Measurements from ENCODE around the gene KIF21B. TPM values are rescaled to one million over a fixed set of nuclear protein-coding genes. Genes with fewer than 3 reads are reported as not detected.
A peak's percentile ranks its signal among the peaks of the same experiment; 100 is the strongest.

KIF21B gene
- total and polyA plus RNA-seq, 9 of the 15 experiments (the other 6 are each of a cell fraction or from before 2014, with no cell fraction given), result 0.46 to 13.4 (median 5.9) TPM

DNA sequence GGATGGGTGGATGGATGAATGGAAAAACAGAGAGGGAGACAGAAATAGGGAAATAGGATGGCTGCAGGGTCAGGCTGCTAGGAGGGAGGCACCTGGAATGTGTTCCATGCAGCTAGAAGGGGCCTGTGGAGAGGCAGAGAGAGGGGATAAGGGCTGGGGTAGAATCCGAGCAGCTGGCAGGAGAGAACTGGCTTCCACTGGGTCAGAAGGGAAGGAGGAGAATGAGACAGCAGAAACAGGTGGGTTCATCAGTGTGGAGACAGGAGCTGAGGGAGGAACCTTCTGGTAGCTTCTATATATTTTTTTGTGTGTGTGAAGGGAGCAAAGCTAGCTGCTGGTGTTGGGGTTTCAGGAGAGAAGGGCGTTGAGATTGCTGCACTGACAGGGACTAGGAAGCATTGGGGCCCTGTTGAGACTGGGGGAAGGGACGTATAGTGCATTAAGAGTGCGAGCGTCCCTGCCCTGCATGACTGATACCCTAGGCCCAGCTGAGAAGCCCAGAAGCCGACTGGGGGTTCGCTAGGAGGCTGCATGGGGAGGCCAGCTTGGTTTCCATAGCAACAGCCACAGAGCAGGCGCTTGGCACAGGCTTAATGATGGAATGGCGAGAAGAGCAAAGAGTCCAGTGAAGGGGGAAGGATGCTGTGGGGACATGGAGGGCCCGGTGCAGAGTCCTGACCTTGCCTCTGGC is 14.8 kb upstream of the KIF21B start:
- Histone ChIP-seq H3K36me3 (ENCODE audit: control insufficient read depth, insufficient read depth, low read length) (no peaks in the 10 kb centered on the region), H3K9me1 (ENCODE audit: control insufficient read depth, insufficient read depth, low read length) (no peaks in the 10 kb centered on the region), H3K9ac (ENCODE audit: insufficient read depth in 1 of 2, low read depth in 2 of 2, low read length in 2 of 2) (no peak overlapping the region), H3K27ac (ENCODE audit: extremely low read depth, low read depth, low read length) (no peak overlapping the region), H3K27me3 (ENCODE audit: control insufficient read depth in 2 of 2, insufficient read depth in 2 of 2, low read length in 2 of 2) (peaks cover 9 to 24% of the 10 kb centered on the region in 2 experiments), H3K9me3 (replicated peaks; ENCODE audit: control insufficient read depth, insufficient read depth, low read depth, low read length) (no peaks in the 10 kb centered on the region), H3K4me2 (ENCODE audit: insufficient read depth, low read length) (no peak overlapping the region), H4K20me1 (replicated peaks; ENCODE audit: control insufficient read depth, insufficient read depth, low read length) (0 out of 2 replicates have a peak, but pooled peaks cover 3% of the 10 kb centered on the region), H3K4me3 (no peak overlapping the region), H2AFZ (ENCODE audit: low read depth, low read length) (no peak overlapping the region), H3K4me1 (replicated peaks in 1 of 2; ENCODE audit: control insufficient read depth in 2 of 2, insufficient read depth in 2 of 2, low read length in 2 of 2) (0 out of 5 replicates have a peak, but pooled peaks cover 0 to 2% of the 10 kb centered on the region in 2 experiments), H3K79me2 (ENCODE audit: control insufficient read depth, insufficient read depth, low read length) (no peaks in the 10 kb centered on the region)
- FAIRE-seq (no peak), ATAC-seq (no peak), DNase-seq (ENCODE audit: extremely low read depth in 1 of 4, low spot score in 3 of 4) (no peak)
- WGBS (ENCODE audit: insufficient coverage, low coverage, missing lambda C conversion rate), result 2% methylated on average over 10 of the region's 10 CpGs
- BruUV-seq (replicated peaks), result no TSS peak
- TF ChIP-seq NFE2 (IDR thresholded peaks at IDR 0.05; ENCODE audit: low read depth) (0 out of 2 replicates have a peak, but pooled peaks have one; percentile 48), RFX1 (IDR thresholded peaks at IDR 0.05) (peak; percentile 83), PTBP1 (IDR thresholded peaks at IDR 0.05; ENCODE audit: low read depth, low read length) (no peak)
- intact Hi-C loops (cut with micrococcal nuclease), result no loop called here
- ChIA-PET POLR2A (interaction anchor here (2.2 kb wide), 1 partner anchor 66 kb away, joined by 9 read pairs; no protein-coding TSS in a partner anchor), CTCF (ENCODE audit: low intra/inter-chr PET ratio) (interaction anchor here (0.6 kb wide), 1 partner anchor 43 kb away, joined by 3 read pairs; no protein-coding TSS in a partner anchor)
- in situ Hi-C loops (cut with MboI), result no loop called here

GRCh38 chr1:201036188-201036842 is 12.8 kb upstream of the KIF21B start:
- H4K20me1 ChIP-seq (replicated peaks; ENCODE audit: control insufficient read depth, insufficient read depth, low read length), result no peaks in the 10 kb centered on the region
- H3K27me3 ChIP-seq (ENCODE audit: control insufficient read depth in 2 of 2, insufficient read depth in 2 of 2, low read length in 2 of 2), result peaks cover 9 to 27% of the 10 kb centered on the region in 2 experiments
- POLR2A ChIA-PET, result interaction anchor here (0.5 to 3.9 kb wide), 6 partner anchors 9 to 61 kb away, joined by 3 to 12 read pairs (median 3); partner anchors contain the start of gene KIF21B
- no TSS peak for BruUV-seq (replicated peaks)
- ATAC-seq, result no peak
- H3K27ac ChIP-seq (ENCODE audit: extremely low read depth, low read depth, low read length), result no peak overlapping the region
- no peaks in the 10 kb centered on the region for H3K36me3 ChIP-seq (ENCODE audit: control insufficient read depth, insufficient read depth, low read length)
- no peaks in the 10 kb centered on the region for H3K79me2 ChIP-seq (ENCODE audit: control insufficient read depth, insufficient read depth, low read length)
- FAIRE-seq, result no peak
- in situ Hi-C loops (cut with MboI), result no loop called here
- H3K9ac ChIP-seq (ENCODE audit: insufficient read depth in 1 of 2, low read depth in 2 of 2, low read length in 2 of 2), result peak overlapping the region in 1 of 2 experiments; percentile 32; a peak in 1 of 4 replicates
- TF ChIP-seq GTF2A2 (tag; IDR thresholded peaks at IDR 0.05), result no peak
- peak; percentile 16; the same call in 1 of the 2 replicates for TF ChIP-seq VEZF1 (CRISPR knock-in tag; IDR thresholded peaks at IDR 0.05)
- H3K4me2 ChIP-seq (ENCODE audit: insufficient read depth, low read length), result no peak overlapping the region
- no peak overlapping the region for H3K4me3 ChIP-seq
- WGBS (ENCODE audit: insufficient coverage, low coverage, missing lambda C conversion rate), result 2% methylated on average over 12 of the region's 12 CpGs
- no peaks in the 10 kb centered on the region for H3K9me3 ChIP-seq (replicated peaks; ENCODE audit: control insufficient read depth, insufficient read depth, low read depth, low read length)
- 0 out of 5 replicates have a peak, but pooled peaks cover 0 to 2% of the 10 kb centered on the region in 2 experiments for H3K4me1 ChIP-seq (replicated peaks in 1 of 2; ENCODE audit: control insufficient read depth in 2 of 2, insufficient read depth in 2 of 2, low read length in 2 of 2)
- no peak for DNase-seq (ENCODE audit: extremely low read depth in 1 of 4, low spot score in 3 of 4)
- CTCF ChIA-PET (ENCODE audit: low intra/inter-chr PET ratio), result no interaction called here
- intact Hi-C loops (cut with micrococcal nuclease), result no loop called here
- H3K9me1 ChIP-seq (ENCODE audit: control insufficient read depth, insufficient read depth, low read length), result no peaks in the 10 kb centered on the region
- no peak overlapping the region for H2AFZ ChIP-seq (ENCODE audit: low read depth, low read length)
